ENCODE results near the gene CLUH.
"Not testable (repeated sequence)": the region's sequence is repeated elsewhere in the genome, so short reads cannot be mapped to it uniquely, and the experiment has no call there.

DNA sequence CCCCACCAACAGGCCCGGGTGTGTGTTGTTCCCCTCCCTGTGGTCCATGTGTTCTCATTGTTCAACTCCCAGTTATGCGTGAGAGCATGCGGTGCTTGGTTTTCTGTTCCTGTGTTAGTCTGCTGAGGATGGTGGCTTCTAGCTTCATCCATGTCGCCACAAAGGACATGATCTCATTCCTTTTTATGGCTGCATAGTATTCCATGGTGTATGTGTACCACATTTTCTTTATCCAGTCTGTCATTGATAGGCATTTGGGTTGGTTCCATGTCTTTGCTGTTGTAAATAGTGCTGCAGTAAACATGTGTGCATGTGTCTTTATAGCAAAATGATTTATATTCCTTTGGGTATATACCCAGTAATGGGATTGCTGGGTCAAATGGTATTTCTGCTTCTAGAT is 51.2 kb downstream of the CLUH start:
- not testable (repeated sequence) for TF ChIP-seq CTCF (conservative IDR thresholded peaks at IDR 0.05); ZFX (IDR thresholded peaks at IDR 0.05)
